Measurements from ENCODE around the gene ADGRA1. TPM values are rescaled to one million over a fixed set of nuclear protein-coding genes. Genes with fewer than 3 reads are reported as not detected.

ADGRA1 gene
- total RNA-seq, 2 experiments from 2014 or later: not detected

- Mint-ChIP-seq H3K27me3 (ENCODE audit: low read depth) (peaks cover 10% of the 10 kb centered on the region), H3K27ac (no peak overlapping the region), H3K4me1 (ENCODE audit: low read depth) (no peaks in the 10 kb centered on the region), H3K4me3 (no peak overlapping the region), H3K36me3 (ENCODE audit: low read depth) (no peaks in the 10 kb centered on the region), H3K9me3 (ENCODE audit: insufficient read depth) (no peaks in the 10 kb centered on the region)
- ATAC-seq: no peak
- ChIA-PET CTCF (interaction anchor here (1.3 kb wide), 1 partner anchor 14 kb away, joined by 3 read pairs; no protein-coding TSS in a partner anchor), POLR2A (no interaction called here)
- no peak for DNase-seq
Measured at GRCh38 chr10:133157662-133158436, 70.1 kb downstream of the ADGRA1 start.

GRCh38 chr10:133158437-133158755 is 70.7 kb downstream of the ADGRA1 start:
- no peaks in the 10 kb centered on the region for H3K4me1 Mint-ChIP-seq (ENCODE audit: low read depth)
- H3K4me3 Mint-ChIP-seq: no peak overlapping the region
- POLR2A ChIA-PET: no interaction called here
- DNase-seq: no peak
- H3K36me3 Mint-ChIP-seq (ENCODE audit: low read depth): no peaks in the 10 kb centered on the region
- CTCF ChIA-PET: interaction anchor here (1.3 kb wide), 1 partner anchor 15 kb away, joined by 3 read pairs; no protein-coding TSS in a partner anchor
- no peak for ATAC-seq
- peaks cover 12% of the 10 kb centered on the region for H3K27me3 Mint-ChIP-seq (ENCODE audit: low read depth)
- no peak overlapping the region for H3K27ac Mint-ChIP-seq
- H3K9me3 Mint-ChIP-seq (ENCODE audit: insufficient read depth): no peaks in the 10 kb centered on the region

GRCh38 chr10:133158756-133159610 is 71.3 kb downstream of the ADGRA1 start:
- no peak overlapping the region for H3K4me3 Mint-ChIP-seq
- no peak for DNase-seq
- ChIA-PET CTCF (interaction anchor here (1.3 kb wide), 1 partner anchor 15 kb away, joined by 3 read pairs; no protein-coding TSS in a partner anchor), POLR2A (no interaction called here)
- no peak overlapping the region for H3K27ac Mint-ChIP-seq
- no peaks in the 10 kb centered on the region for H3K4me1 Mint-ChIP-seq (ENCODE audit: low read depth)
- no peaks in the 10 kb centered on the region for H3K36me3 Mint-ChIP-seq (ENCODE audit: low read depth)
- no peak for ATAC-seq
- peaks cover 12% of the 10 kb centered on the region for H3K27me3 Mint-ChIP-seq (ENCODE audit: low read depth)
- no peaks in the 10 kb centered on the region for H3K9me3 Mint-ChIP-seq (ENCODE audit: insufficient read depth)

GRCh38 chr10:133159611-133159949 is 71.9 kb downstream of the ADGRA1 start:
- DNase-seq (no peak), ATAC-seq (no peak)
- H3K4me1 Mint-ChIP-seq (ENCODE audit: low read depth): no peaks in the 10 kb centered on the region
- no peaks in the 10 kb centered on the region for H3K9me3 Mint-ChIP-seq (ENCODE audit: insufficient read depth)
- peaks cover 12% of the 10 kb centered on the region for H3K27me3 Mint-ChIP-seq (ENCODE audit: low read depth)
- ChIA-PET POLR2A (interaction anchor here (0.5 kb wide), 1 partner anchor 201 kb away, joined by 5 read pairs; no protein-coding TSS in a partner anchor), CTCF (no interaction called here)
- H3K4me3 Mint-ChIP-seq: no peak overlapping the region
- no peak overlapping the region for H3K27ac Mint-ChIP-seq
- no peaks in the 10 kb centered on the region for H3K36me3 Mint-ChIP-seq (ENCODE audit: low read depth)

- no peaks in the 10 kb centered on the region for H3K4me1 Mint-ChIP-seq (ENCODE audit: low read depth)
- H3K27me3 Mint-ChIP-seq (ENCODE audit: low read depth): peaks cover 12% of the 10 kb centered on the region
- H3K4me3 Mint-ChIP-seq: no peak within 1 kb of the TSS
- DNase-seq (no peak), ATAC-seq (peak; percentile 69)
- no peaks in the 10 kb centered on the region for H3K36me3 Mint-ChIP-seq (ENCODE audit: low read depth)
- CTCF ChIA-PET: no interaction called here
- no peak within 1 kb of the TSS for H3K27ac Mint-ChIP-seq
- no peaks in the 10 kb centered on the region for H3K9me3 Mint-ChIP-seq (ENCODE audit: insufficient read depth)
- POLR2A ChIA-PET: interaction anchor here (0.5 kb wide), 1 partner anchor 201 kb away, joined by 5 read pairs; no protein-coding TSS in a partner anchor
Measured at GRCh38 chr10:133159950-133160825, 72.5 kb downstream of the ADGRA1 start, which contains the start of gene KNDC1. TSS of gene KNDC1 (plus strand) at chr10:133160219. CDS start at chr10:133160468, 249 bp downstream.

GRCh38 chr10:133160826-133161471 is 73.2 kb downstream of the ADGRA1 start:
- no peak for ATAC-seq
- Mint-ChIP-seq H3K4me3 (no peak overlapping the region), H3K36me3 (ENCODE audit: low read depth) (no peaks in the 10 kb centered on the region), H3K9me3 (ENCODE audit: insufficient read depth) (no peaks in the 10 kb centered on the region), H3K27me3 (ENCODE audit: low read depth) (peaks cover 12% of the 10 kb centered on the region), H3K27ac (no peak overlapping the region), H3K4me1 (ENCODE audit: low read depth) (no peaks in the 10 kb centered on the region)
- DNase-seq: no peak
- POLR2A ChIA-PET: no interaction called here
- CTCF ChIA-PET: no interaction called here

- CTCF ChIA-PET: no interaction called here
- H3K4me3 Mint-ChIP-seq: no peak overlapping the region
Measured at GRCh38 chr10:133161486-133162109, 73.9 kb downstream of the ADGRA1 start.

GRCh38 chr10:133162178-133162909 is 74.6 kb downstream of the ADGRA1 start:
- Mint-ChIP-seq H3K4me3 (no peak overlapping the region), H3K9me3 (ENCODE audit: insufficient read depth) (no peaks in the 10 kb centered on the region), H3K27me3 (ENCODE audit: low read depth) (peaks cover 10% of the 10 kb centered on the region), H3K36me3 (ENCODE audit: low read depth) (no peaks in the 10 kb centered on the region), H3K4me1 (ENCODE audit: low read depth) (no peaks in the 10 kb centered on the region), H3K27ac (no peak overlapping the region)
- DNase-seq: no peak
- POLR2A ChIA-PET: no interaction called here
- CTCF ChIA-PET: no interaction called here
- no peak for ATAC-seq

More at GRCh38 chr10:133161486-133162109, 73.9 kb downstream of the ADGRA1 start:
- H3K27me3 Mint-ChIP-seq (ENCODE audit: low read depth): peaks cover 12% of the 10 kb centered on the region
- ATAC-seq (no peak), DNase-seq (no peak)
- no peaks in the 10 kb centered on the region for H3K36me3 Mint-ChIP-seq (ENCODE audit: low read depth)
- H3K27ac Mint-ChIP-seq: no peak overlapping the region
- no peaks in the 10 kb centered on the region for H3K4me1 Mint-ChIP-seq (ENCODE audit: low read depth)
- POLR2A ChIA-PET: no interaction called here
- no peaks in the 10 kb centered on the region for H3K9me3 Mint-ChIP-seq (ENCODE audit: insufficient read depth)

GRCh38 chr10:133162910-133163856 is 75.5 kb downstream of the ADGRA1 start:
- no peak for ATAC-seq

More at GRCh38 chr10:133162910-133163856, 75.5 kb downstream of the ADGRA1 start:
- ChIA-PET CTCF (no interaction called here), POLR2A (interaction anchor here (1.0 kb wide), 1 partner anchor 19 kb away, joined by 3 read pairs; no protein-coding TSS in a partner anchor)
- no peak overlapping the region for H3K4me3 Mint-ChIP-seq
- peaks cover 8% of the 10 kb centered on the region for H3K27me3 Mint-ChIP-seq (ENCODE audit: low read depth)
- no peak overlapping the region for H3K27ac Mint-ChIP-seq
- no peaks in the 10 kb centered on the region for H3K9me3 Mint-ChIP-seq (ENCODE audit: insufficient read depth)
- H3K36me3 Mint-ChIP-seq (ENCODE audit: low read depth): no peaks in the 10 kb centered on the region
- H3K4me1 Mint-ChIP-seq (ENCODE audit: low read depth): no peaks in the 10 kb centered on the region
- DNase-seq: no peak
